ENCODE data around the gene CERS6.

Gene CERS6

GRCh38 chr2:168640039-168640438, 184.0 kb downstream of the CERS6 start:
- no peak overlapping the region for H3K9ac ChIP-seq (ENCODE audit: low read length)
- H3K4me1 ChIP-seq (ENCODE audit: control insufficient read depth, low read depth, low read length) = peaks cover 22% of the 10 kb centered on the region
- H3K27me3 ChIP-seq (ENCODE audit: control insufficient read depth, insufficient read depth, low read length) = no peaks in the 10 kb centered on the region
- H3K4me3 ChIP-seq (ENCODE audit: low read length) = no peak overlapping the region
- H3K9me3 ChIP-seq (ENCODE audit: control insufficient read depth, low read depth, low read length) = no peaks in the 10 kb centered on the region
- H3K27ac ChIP-seq (ENCODE audit: low read length) = no peak overlapping the region
- no peaks in the 10 kb centered on the region for H3K36me3 ChIP-seq (ENCODE audit: control insufficient read depth, low read depth, low read length)

DNA sequence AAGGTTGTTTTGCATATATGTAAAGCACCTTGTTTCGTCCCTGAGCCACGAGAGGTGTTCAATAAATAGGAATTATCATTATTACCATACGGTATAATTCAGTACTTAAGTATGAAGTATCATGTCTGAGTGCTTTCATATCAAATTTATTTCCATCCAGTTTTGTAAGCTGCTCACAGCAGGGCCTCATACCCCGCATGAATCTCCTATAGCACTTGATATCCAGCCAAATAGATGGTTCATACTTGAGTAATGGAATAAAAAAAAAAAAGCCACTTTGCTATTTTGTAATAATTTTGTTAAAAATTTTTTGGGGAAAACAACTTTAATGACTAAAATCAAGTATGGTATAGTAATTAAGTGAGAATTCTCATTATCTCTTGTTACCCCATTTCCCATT, 185.6 kb downstream of the CERS6 start:
- Histone ChIP-seq H3K36me3 (ENCODE audit: control insufficient read depth, low read depth, low read length) (no peaks in the 10 kb centered on the region), H3K4me3 (ENCODE audit: low read length) (no peak overlapping the region)

GRCh38 chr2:168642873-168643272, 186.8 kb downstream of the CERS6 start:
- Histone ChIP-seq H3K36me3 (ENCODE audit: control insufficient read depth, low read depth, low read length) (no peaks in the 10 kb centered on the region), H3K27ac (ENCODE audit: low read length) (no peak overlapping the region), H3K9me3 (ENCODE audit: control insufficient read depth, low read depth, low read length) (no peaks in the 10 kb centered on the region), H3K4me1 (ENCODE audit: control insufficient read depth, low read depth, low read length) (peaks cover 19% of the 10 kb centered on the region), H3K4me3 (ENCODE audit: low read length) (no peak overlapping the region), H3K27me3 (ENCODE audit: control insufficient read depth, insufficient read depth, low read length) (no peaks in the 10 kb centered on the region), H3K9ac (ENCODE audit: low read length) (no peak overlapping the region)

More for the DNA sequence above, 185.6 kb downstream of the CERS6 start:
- peaks cover 19% of the 10 kb centered on the region for H3K4me1 ChIP-seq (ENCODE audit: control insufficient read depth, low read depth, low read length)
- no peak overlapping the region for H3K27ac ChIP-seq (ENCODE audit: low read length)
- no peaks in the 10 kb centered on the region for H3K27me3 ChIP-seq (ENCODE audit: control insufficient read depth, insufficient read depth, low read length)
- no peaks in the 10 kb centered on the region for H3K9me3 ChIP-seq (ENCODE audit: control insufficient read depth, low read depth, low read length)
- H3K9ac ChIP-seq (ENCODE audit: low read length) = no peak overlapping the region

DNA sequence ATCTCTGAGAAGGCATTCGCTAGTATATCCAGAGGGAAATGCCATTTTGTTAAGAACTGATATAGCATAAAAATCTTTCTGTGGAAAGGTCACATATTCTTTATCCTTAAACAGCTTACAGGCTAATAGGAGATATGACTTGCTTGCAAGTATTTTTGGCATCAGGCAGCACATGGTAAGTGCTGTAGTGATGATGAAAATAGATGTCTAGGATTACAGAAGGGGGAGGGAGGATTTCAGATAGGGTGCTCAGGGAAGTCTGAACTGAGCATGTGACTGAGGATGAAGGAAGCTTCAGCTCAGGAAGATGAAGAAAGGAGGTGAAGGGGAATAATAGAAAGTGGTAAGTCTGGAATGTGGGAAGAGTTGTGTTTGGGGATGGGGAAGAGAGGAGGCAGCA, 187.9 kb downstream of the CERS6 start:
- no peaks in the 10 kb centered on the region for H3K36me3 ChIP-seq (ENCODE audit: control insufficient read depth, low read depth, low read length)
- no peak overlapping the region for H3K27ac ChIP-seq (ENCODE audit: low read length)
- H3K9ac ChIP-seq (ENCODE audit: low read length) = no peak overlapping the region
- H3K9me3 ChIP-seq (ENCODE audit: control insufficient read depth, low read depth, low read length) = no peaks in the 10 kb centered on the region
- H3K4me3 ChIP-seq (ENCODE audit: low read length) = no peak overlapping the region
- H3K4me1 ChIP-seq (ENCODE audit: control insufficient read depth, low read depth, low read length) = peaks cover 15% of the 10 kb centered on the region
- H3K27me3 ChIP-seq (ENCODE audit: control insufficient read depth, insufficient read depth, low read length) = no peaks in the 10 kb centered on the region

DNA sequence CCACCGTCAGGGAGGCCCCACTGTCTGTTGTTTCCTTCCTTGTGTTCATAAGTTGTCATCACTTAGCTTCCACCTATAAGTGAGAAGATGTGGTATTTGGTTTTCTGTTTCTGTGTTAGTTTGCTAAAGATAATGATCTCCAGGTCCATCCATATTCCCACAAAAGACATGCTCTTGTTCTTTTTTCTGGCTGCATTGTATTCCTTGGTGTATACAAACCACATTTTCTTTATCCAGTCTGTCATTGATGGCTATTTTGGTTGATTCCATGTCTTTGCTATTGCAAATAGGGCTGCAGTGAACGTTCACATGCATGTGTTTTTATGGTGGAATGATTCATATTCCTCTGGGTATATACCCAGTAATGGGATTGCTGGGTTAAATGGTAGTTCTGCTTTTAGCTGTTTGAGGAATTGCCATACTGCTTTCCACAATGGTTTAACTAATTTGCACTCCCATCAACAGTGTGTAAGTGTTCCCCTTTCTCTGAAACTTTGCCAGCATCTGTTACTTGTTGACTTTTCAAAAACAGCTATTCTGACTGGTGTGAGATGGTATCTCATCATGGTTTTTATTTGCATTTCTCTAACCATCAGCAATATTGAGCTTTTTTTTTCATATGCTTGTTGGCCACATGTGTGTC, 189.7 kb downstream of the CERS6 start:
- no peaks in the 10 kb centered on the region for H3K9me3 ChIP-seq (ENCODE audit: control insufficient read depth, low read depth, low read length)
- H3K27me3 ChIP-seq (ENCODE audit: control insufficient read depth, insufficient read depth, low read length) = no peaks in the 10 kb centered on the region
- peaks cover 8% of the 10 kb centered on the region for H3K4me1 ChIP-seq (ENCODE audit: control insufficient read depth, low read depth, low read length)
- H3K9ac ChIP-seq (ENCODE audit: low read length) = no peak overlapping the region
- no peaks in the 10 kb centered on the region for H3K36me3 ChIP-seq (ENCODE audit: control insufficient read depth, low read depth, low read length)
- no peak overlapping the region for H3K4me3 ChIP-seq (ENCODE audit: low read length)
- H3K27ac ChIP-seq (ENCODE audit: low read length) = no peak overlapping the region

- H3K4me3 ChIP-seq (ENCODE audit: low read length) = no peak overlapping the region
- H3K27me3 ChIP-seq (ENCODE audit: control insufficient read depth, insufficient read depth, low read length) = no peaks in the 10 kb centered on the region
- H3K9me3 ChIP-seq (ENCODE audit: control insufficient read depth, low read depth, low read length) = no peaks in the 10 kb centered on the region
- H3K9ac ChIP-seq (ENCODE audit: low read length) = no peak overlapping the region
- peaks cover 13% of the 10 kb centered on the region for H3K4me1 ChIP-seq (ENCODE audit: control insufficient read depth, low read depth, low read length)
- no peaks in the 10 kb centered on the region for H3K36me3 ChIP-seq (ENCODE audit: control insufficient read depth, low read depth, low read length)
- no peak overlapping the region for H3K27ac ChIP-seq (ENCODE audit: low read length)
Observed at GRCh38 chr2:168649105-168649504, 193.0 kb downstream of the CERS6 start.

- no peaks in the 10 kb centered on the region for H3K9me3 ChIP-seq (ENCODE audit: control insufficient read depth, low read depth, low read length)
- H3K27ac ChIP-seq (ENCODE audit: low read length) = no peak overlapping the region
- no peaks in the 10 kb centered on the region for H3K27me3 ChIP-seq (ENCODE audit: control insufficient read depth, insufficient read depth, low read length)
- H3K36me3 ChIP-seq (ENCODE audit: control insufficient read depth, low read depth, low read length) = no peaks in the 10 kb centered on the region
- H3K4me1 ChIP-seq (ENCODE audit: control insufficient read depth, low read depth, low read length) = peaks cover 13% of the 10 kb centered on the region
- H3K4me3 ChIP-seq (ENCODE audit: low read length) = no peak overlapping the region
- H3K9ac ChIP-seq (ENCODE audit: low read length) = no peak overlapping the region
Observed at GRCh38 chr2:168649562-168649961, 193.5 kb downstream of the CERS6 start.

DNA sequence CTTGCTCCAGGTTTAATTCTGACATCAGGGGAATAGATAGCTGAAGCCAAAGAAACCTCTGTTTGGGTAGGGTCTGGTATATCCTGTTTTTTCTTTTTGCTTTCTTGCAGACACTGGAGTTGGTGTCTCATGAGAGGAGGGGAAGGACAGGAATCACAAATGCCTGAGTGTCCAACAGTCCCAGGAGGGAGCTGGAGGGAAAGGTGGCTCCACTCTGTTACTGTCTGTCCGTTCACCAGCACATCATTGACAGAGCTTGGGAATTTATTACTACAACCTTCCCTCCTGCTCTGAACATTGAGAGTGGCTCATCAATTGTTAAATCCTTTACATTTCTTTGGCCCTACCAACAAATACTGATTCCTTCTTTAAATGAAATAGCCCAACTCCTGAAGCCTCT, 194.1 kb downstream of the CERS6 start:
- Histone ChIP-seq H3K27me3 (ENCODE audit: control insufficient read depth, insufficient read depth, low read length) (no peaks in the 10 kb centered on the region), H3K4me1 (ENCODE audit: control insufficient read depth, low read depth, low read length) (peaks cover 13% of the 10 kb centered on the region), H3K27ac (ENCODE audit: low read length) (no peak overlapping the region), H3K9me3 (ENCODE audit: control insufficient read depth, low read depth, low read length) (no peaks in the 10 kb centered on the region), H3K36me3 (ENCODE audit: control insufficient read depth, low read depth, low read length) (no peaks in the 10 kb centered on the region), H3K9ac (ENCODE audit: low read length) (no peak overlapping the region), H3K4me3 (ENCODE audit: low read length) (no peak overlapping the region)

DNA sequence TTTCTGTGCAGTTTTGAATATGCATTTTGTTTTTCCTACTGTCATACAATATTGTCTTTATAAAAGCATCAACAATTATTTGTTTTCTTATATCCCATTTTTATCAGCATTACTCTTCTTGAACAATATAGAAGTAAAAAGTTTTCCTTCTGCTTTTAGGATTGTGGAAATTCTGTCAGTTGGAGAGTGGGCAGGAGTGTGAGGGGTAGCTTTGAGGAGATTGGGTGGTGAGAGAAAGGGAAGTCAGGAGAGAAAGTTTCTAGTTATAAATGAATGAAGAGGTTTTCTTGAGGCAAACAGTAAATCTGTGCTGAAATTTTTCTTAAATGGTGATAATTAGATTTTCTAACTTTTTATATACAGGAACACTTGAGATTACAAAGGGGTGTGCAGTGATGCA, 194.7 kb downstream of the CERS6 start:
- H3K4me1 ChIP-seq (ENCODE audit: control insufficient read depth, low read depth, low read length) = peaks cover 13% of the 10 kb centered on the region
- H3K9me3 ChIP-seq (ENCODE audit: control insufficient read depth, low read depth, low read length) = no peaks in the 10 kb centered on the region
- H3K36me3 ChIP-seq (ENCODE audit: control insufficient read depth, low read depth, low read length) = no peaks in the 10 kb centered on the region
- no peaks in the 10 kb centered on the region for H3K27me3 ChIP-seq (ENCODE audit: control insufficient read depth, insufficient read depth, low read length)
- H3K9ac ChIP-seq (ENCODE audit: low read length) = no peak overlapping the region
- H3K4me3 ChIP-seq (ENCODE audit: low read length) = no peak overlapping the region
- no peak overlapping the region for H3K27ac ChIP-seq (ENCODE audit: low read length)

DNA sequence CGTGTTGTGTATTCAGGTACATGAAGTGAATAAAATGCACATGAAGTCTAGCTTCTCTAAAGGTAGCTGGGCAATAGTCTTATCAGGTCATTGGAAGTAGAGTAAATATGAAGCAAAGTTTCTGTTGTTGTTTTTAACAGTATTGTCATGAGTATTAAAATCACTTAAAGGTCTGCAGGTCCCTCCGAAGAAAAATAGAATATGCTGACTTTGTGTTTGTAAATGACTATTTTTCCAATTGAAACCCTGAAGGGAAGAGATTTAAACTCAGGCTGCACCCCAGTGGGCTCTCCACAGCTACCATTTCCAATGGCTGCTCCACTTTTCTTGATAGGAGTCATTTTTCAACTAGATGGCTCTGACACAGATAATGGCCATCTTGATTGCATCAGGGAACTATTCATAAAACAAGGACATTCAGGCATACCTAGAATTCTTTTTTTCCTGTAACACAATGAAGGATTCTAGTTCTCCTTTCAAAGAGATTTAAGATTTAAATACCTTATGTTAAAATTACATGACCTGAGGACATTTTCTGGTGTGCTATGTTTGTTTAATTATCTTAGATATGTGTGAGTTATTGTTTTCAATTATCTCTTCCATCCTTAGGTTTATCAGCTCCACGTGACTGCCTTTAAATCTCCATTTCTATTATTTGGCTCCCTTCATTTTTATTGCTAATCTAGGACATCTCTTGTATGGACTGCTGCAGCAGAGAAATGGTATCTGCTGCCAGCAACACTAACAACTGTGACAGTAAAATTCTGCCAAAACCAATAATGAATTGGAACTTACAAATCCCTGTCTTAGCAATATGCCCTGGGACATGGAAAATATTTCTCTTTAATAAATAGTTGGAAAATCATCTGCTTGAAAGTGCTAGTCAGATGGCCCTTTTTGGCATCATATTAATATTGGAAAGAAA, 197.2 kb downstream of the CERS6 start:
- Histone ChIP-seq H3K27ac (ENCODE audit: low read length) (no peak overlapping the region), H3K36me3 (ENCODE audit: control insufficient read depth, low read depth, low read length) (no peaks in the 10 kb centered on the region), H3K4me1 (ENCODE audit: control insufficient read depth, low read depth, low read length) (peaks cover 13% of the 10 kb centered on the region), H3K27me3 (ENCODE audit: control insufficient read depth, insufficient read depth, low read length) (no peaks in the 10 kb centered on the region), H3K9ac (ENCODE audit: low read length) (no peak overlapping the region), H3K4me3 (ENCODE audit: low read length) (no peak overlapping the region), H3K9me3 (ENCODE audit: control insufficient read depth, low read depth, low read length) (no peaks in the 10 kb centered on the region)

GRCh38 chr2:168654705-168655104, 198.6 kb downstream of the CERS6 start:
- H3K9me3 ChIP-seq (ENCODE audit: control insufficient read depth, low read depth, low read length) = no peaks in the 10 kb centered on the region

DNA sequence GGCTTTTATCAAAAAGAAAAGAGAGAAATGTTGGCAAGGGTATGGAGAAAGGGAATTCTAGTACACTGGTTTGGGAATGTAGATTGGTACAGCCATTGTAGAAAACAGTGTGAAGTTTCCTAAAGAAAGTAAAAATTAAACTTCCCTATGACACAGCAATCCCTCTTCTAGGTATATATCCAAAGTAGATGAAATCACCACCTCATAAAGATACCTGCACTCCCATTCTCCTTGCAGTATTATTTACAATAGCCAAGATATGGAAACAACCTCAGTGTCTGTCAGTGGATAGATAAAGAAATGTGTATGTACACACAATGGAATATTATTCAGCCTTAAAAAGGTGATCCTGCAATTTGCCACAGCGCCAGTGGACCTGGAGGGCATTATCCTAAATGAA, 199.1 kb downstream of the CERS6 start:
- H3K4me1 ChIP-seq (ENCODE audit: control insufficient read depth, low read depth, low read length) = peaks cover 14% of the 10 kb centered on the region
- H3K36me3 ChIP-seq (ENCODE audit: control insufficient read depth, low read depth, low read length) = no peaks in the 10 kb centered on the region
- H3K9me3 ChIP-seq (ENCODE audit: control insufficient read depth, low read depth, low read length) = no peaks in the 10 kb centered on the region
- no peak overlapping the region for H3K4me3 ChIP-seq (ENCODE audit: low read length)
- H3K27ac ChIP-seq (ENCODE audit: low read length) = no peak overlapping the region
- no peaks in the 10 kb centered on the region for H3K27me3 ChIP-seq (ENCODE audit: control insufficient read depth, insufficient read depth, low read length)
- no peak overlapping the region for H3K9ac ChIP-seq (ENCODE audit: low read length)

More at GRCh38 chr2:168654705-168655104, 198.6 kb downstream of the CERS6 start:
- H3K4me1 ChIP-seq (ENCODE audit: control insufficient read depth, low read depth, low read length) = peaks cover 13% of the 10 kb centered on the region
- H3K36me3 ChIP-seq (ENCODE audit: control insufficient read depth, low read depth, low read length) = no peaks in the 10 kb centered on the region
- no peaks in the 10 kb centered on the region for H3K27me3 ChIP-seq (ENCODE audit: control insufficient read depth, insufficient read depth, low read length)
- H3K27ac ChIP-seq (ENCODE audit: low read length) = no peak overlapping the region
- H3K4me3 ChIP-seq (ENCODE audit: low read length) = no peak overlapping the region
- H3K9ac ChIP-seq (ENCODE audit: low read length) = no peak overlapping the region

Measured in iPS-18a (cell line).